ENCODE measurements around the gene DPEP2. TPM values are rescaled to one million over a fixed set of nuclear protein-coding genes. Genes with fewer than 3 reads are reported as not detected.
"Not testable (repeated sequence)": the region's sequence is repeated elsewhere in the genome, so short reads cannot be mapped to it uniquely, and the experiment has no call there.

DPEP2 gene
- not detected in 2 replicates for total RNA-seq (2012; rRNA removed)

GRCh38 chr16:67998779-67999688 is at the start of gene DPEP2:
DPEP2 (minus strand) TSS chr16:67999484; CDS start chr16:67993212, 6,272 bp downstream.
- not testable (repeated sequence) for H3K4me2 ChIP-seq (ENCODE audit: low read length); H3K4me1 ChIP-seq (ENCODE audit: control insufficient read depth, insufficient read depth, low read length); H3K36me3 ChIP-seq (ENCODE audit: insufficient read depth, low read length); H3K9me3 ChIP-seq (replicated peaks; ENCODE audit: low read length); H3K4me3 ChIP-seq (ENCODE audit: low read length); H3K9ac ChIP-seq (ENCODE audit: low read depth, low read length); H3K27me3 ChIP-seq (ENCODE audit: control insufficient read depth, insufficient read depth, low read length)

- Histone ChIP-seq H3K4me3 (ENCODE audit: low read length) (no peak overlapping the region), H3K36me3 (ENCODE audit: insufficient read depth, low read length) (peaks cover 14% of the 10 kb centered on the region), H3K9ac (ENCODE audit: low read depth, low read length) (no peak overlapping the region), H3K4me2 (ENCODE audit: low read length) (no peak overlapping the region), H3K27me3 (ENCODE audit: control insufficient read depth, insufficient read depth, low read length) (no peaks in the 10 kb centered on the region), H3K9me3 (replicated peaks; ENCODE audit: low read length) (no peaks in the 10 kb centered on the region), H3K4me1 (ENCODE audit: control insufficient read depth, insufficient read depth, low read length) (no peaks in the 10 kb centered on the region)
Measured at GRCh38 chr16:68047987-68048386, 48.7 kb upstream of the DPEP2 start.

GRCh38 chr16:68046106-68046505 is 46.8 kb upstream of the DPEP2 start:
- H3K36me3 ChIP-seq (ENCODE audit: insufficient read depth, low read length), result peaks cover 14% of the 10 kb centered on the region
- H3K4me2 ChIP-seq (ENCODE audit: low read length), result no peak overlapping the region
- no peak overlapping the region for H3K4me3 ChIP-seq (ENCODE audit: low read length)
- no peaks in the 10 kb centered on the region for H3K4me1 ChIP-seq (ENCODE audit: control insufficient read depth, insufficient read depth, low read length)
- H3K9me3 ChIP-seq (replicated peaks; ENCODE audit: low read length), result no peaks in the 10 kb centered on the region
- H3K27me3 ChIP-seq (ENCODE audit: control insufficient read depth, insufficient read depth, low read length), result no peaks in the 10 kb centered on the region
- no peak overlapping the region for H3K9ac ChIP-seq (ENCODE audit: low read depth, low read length)

GRCh38 chr16:68041783-68042182 is 42.5 kb upstream of the DPEP2 start:
- Histone ChIP-seq H3K9ac (ENCODE audit: low read depth, low read length) (no peak overlapping the region), H3K4me1 (ENCODE audit: control insufficient read depth, insufficient read depth, low read length) (no peaks in the 10 kb centered on the region), H3K27me3 (ENCODE audit: control insufficient read depth, insufficient read depth, low read length) (no peaks in the 10 kb centered on the region), H3K9me3 (replicated peaks; ENCODE audit: low read length) (no peaks in the 10 kb centered on the region), H3K36me3 (ENCODE audit: insufficient read depth, low read length) (peaks cover 3% of the 10 kb centered on the region), H3K4me3 (ENCODE audit: low read length) (no peak overlapping the region), H3K4me2 (ENCODE audit: low read length) (no peak overlapping the region)

- Histone ChIP-seq H3K4me3 (ENCODE audit: low read length) (no peak overlapping the region), H3K4me2 (ENCODE audit: low read length) (no peak overlapping the region), H3K4me1 (ENCODE audit: control insufficient read depth, insufficient read depth, low read length) (no peaks in the 10 kb centered on the region), H3K9ac (ENCODE audit: low read depth, low read length) (no peak overlapping the region), H3K36me3 (ENCODE audit: insufficient read depth, low read length) (peaks cover 3% of the 10 kb centered on the region), H3K9me3 (replicated peaks; ENCODE audit: low read length) (no peaks in the 10 kb centered on the region), H3K27me3 (ENCODE audit: control insufficient read depth, insufficient read depth, low read length) (no peaks in the 10 kb centered on the region)
Measured at GRCh38 chr16:68040506-68041288, 41.4 kb upstream of the DPEP2 start.

GRCh38 chr16:68037841-68038597 is 38.7 kb upstream of the DPEP2 start:
- Histone ChIP-seq H3K36me3 (ENCODE audit: insufficient read depth, low read length) (peaks cover 3% of the 10 kb centered on the region), H3K9ac (ENCODE audit: low read depth, low read length) (no peak overlapping the region), H3K4me2 (ENCODE audit: low read length) (no peak overlapping the region), H3K4me3 (ENCODE audit: low read length) (no peak overlapping the region), H3K4me1 (ENCODE audit: control insufficient read depth, insufficient read depth, low read length) (no peaks in the 10 kb centered on the region), H3K9me3 (replicated peaks; ENCODE audit: low read length) (no peaks in the 10 kb centered on the region), H3K27me3 (ENCODE audit: control insufficient read depth, insufficient read depth, low read length) (no peaks in the 10 kb centered on the region)

GRCh38 chr16:68035227-68035626 is 35.9 kb upstream of the DPEP2 start:
- Histone ChIP-seq H3K27me3 (ENCODE audit: control insufficient read depth, insufficient read depth, low read length) (no peaks in the 10 kb centered on the region), H3K36me3 (ENCODE audit: insufficient read depth, low read length) (peaks cover 5% of the 10 kb centered on the region), H3K9me3 (replicated peaks; ENCODE audit: low read length) (no peaks in the 10 kb centered on the region), H3K4me3 (ENCODE audit: low read length) (no peak overlapping the region), H3K4me1 (ENCODE audit: control insufficient read depth, insufficient read depth, low read length) (no peaks in the 10 kb centered on the region), H3K4me2 (ENCODE audit: low read length) (no peak overlapping the region), H3K9ac (ENCODE audit: low read depth, low read length) (no peak overlapping the region)

- Histone ChIP-seq H3K4me1 (ENCODE audit: control insufficient read depth, insufficient read depth, low read length) (no peaks in the 10 kb centered on the region), H3K4me2 (ENCODE audit: low read length) (no peak overlapping the region), H3K4me3 (ENCODE audit: low read length) (no peak overlapping the region), H3K9ac (ENCODE audit: low read depth, low read length) (no peak overlapping the region), H3K36me3 (ENCODE audit: insufficient read depth, low read length) (peaks cover 7% of the 10 kb centered on the region), H3K9me3 (replicated peaks; ENCODE audit: low read length) (no peaks in the 10 kb centered on the region), H3K27me3 (ENCODE audit: control insufficient read depth, insufficient read depth, low read length) (no peaks in the 10 kb centered on the region)
Measured at GRCh38 chr16:68033101-68033500, 33.8 kb upstream of the DPEP2 start.

GRCh38 chr16:68031951-68032350 is 32.7 kb upstream of the DPEP2 start:
- no peaks in the 10 kb centered on the region for H3K27me3 ChIP-seq (ENCODE audit: control insufficient read depth, insufficient read depth, low read length)
- no peak overlapping the region for H3K4me2 ChIP-seq (ENCODE audit: low read length)
- H3K9ac ChIP-seq (ENCODE audit: low read depth, low read length), result no peak overlapping the region
- no peak overlapping the region for H3K4me3 ChIP-seq (ENCODE audit: low read length)
- no peaks in the 10 kb centered on the region for H3K4me1 ChIP-seq (ENCODE audit: control insufficient read depth, insufficient read depth, low read length)
- H3K9me3 ChIP-seq (replicated peaks; ENCODE audit: low read length), result no peaks in the 10 kb centered on the region
- H3K36me3 ChIP-seq (ENCODE audit: insufficient read depth, low read length), result peaks cover 7% of the 10 kb centered on the region

- H3K4me1 ChIP-seq (ENCODE audit: control insufficient read depth, insufficient read depth, low read length); H3K27me3 ChIP-seq (ENCODE audit: control insufficient read depth, insufficient read depth, low read length); H3K36me3 ChIP-seq (ENCODE audit: insufficient read depth, low read length); H3K9me3 ChIP-seq (replicated peaks; ENCODE audit: low read length); H3K4me2 ChIP-seq (ENCODE audit: low read length); H3K4me3 ChIP-seq (ENCODE audit: low read length); H3K9ac ChIP-seq (ENCODE audit: low read depth, low read length): not testable (repeated sequence)
Measured at GRCh38 chr16:68030108-68030507, 30.8 kb upstream of the DPEP2 start.

GRCh38 chr16:68028996-68029395 is 29.7 kb upstream of the DPEP2 start:
- Histone ChIP-seq H3K9ac (ENCODE audit: low read depth, low read length) (no peak overlapping the region), H3K4me1 (ENCODE audit: control insufficient read depth, insufficient read depth, low read length) (no peaks in the 10 kb centered on the region), H3K4me2 (ENCODE audit: low read length) (no peak overlapping the region), H3K4me3 (ENCODE audit: low read length) (no peak overlapping the region), H3K9me3 (replicated peaks; ENCODE audit: low read length) (no peaks in the 10 kb centered on the region), H3K36me3 (ENCODE audit: insufficient read depth, low read length) (peaks cover 7% of the 10 kb centered on the region), H3K27me3 (ENCODE audit: control insufficient read depth, insufficient read depth, low read length) (no peaks in the 10 kb centered on the region)
